Measurements from ENCODE around the gene PLEKHG4B. TPM values are rescaled to one million over a fixed set of nuclear protein-coding genes. Genes with fewer than 3 reads are reported as not detected.

PLEKHG4B gene
- 42.9 and 43.6 TPM in 2 replicates for total RNA-seq (2021; fragmentation: NEBNext Ultra II Directional; extraction: Animal tissue kit (Norgen Biotek cat#: 25700))
- 31.1 and 35.1 TPM in 2 replicates for polyA plus RNA-seq (2011; rRNA removed)
- 27.6 TPM for polyA plus RNA-seq (2011; cell fraction: cytosol; rRNA removed)
- polyA plus RNA-seq (2011; cell fraction: nucleus; rRNA removed): 88.3 TPM
- polyA plus RNA-seq (2012, experiment 1 of 2): 26.7 to 37.9 TPM (median 36.4 TPM) in 4 replicates
- 21.7 TPM for polyA plus RNA-seq (2012, experiment 2 of 2)
- polyA plus RNA-seq (2013, experiment 1 of 2): 30.4 TPM
- 26.1 TPM for polyA plus RNA-seq (2013, experiment 2 of 2)
- 22.7 and 25.5 TPM in 2 replicates for polyA minus RNA-seq (2011; rRNA and poly(A)+ RNA removed)
- polyA minus RNA-seq (2011; cell fraction: cytosol; rRNA and poly(A)+ RNA removed): 19.9 TPM
- 28.8 TPM for polyA minus RNA-seq (2011; cell fraction: nucleus; rRNA and poly(A)+ RNA removed)
- long read RNA-seq, experiment 1, partial matches to known transcripts: 7 of 19 reads
- long read RNA-seq, experiment 1, other reads (novel, unspliced or antisense): 9 of 19 reads
- long read RNA-seq, experiment 2, partial matches to known transcripts: 2 of 5 reads
- long read RNA-seq, experiment 2, other reads (novel, unspliced or antisense): 3 of 5 reads

- H3K9me3 ChIP-seq (ENCODE audit: insufficient read depth in 2 of 2, low read depth in 1 of 2, low read length in 1 of 2): no peaks in the 10 kb centered on the region
- H4K20me1 ChIP-seq (replicated peaks in 1 of 2; ENCODE audit: control insufficient read depth in 1 of 2, insufficient read depth in 2 of 2, low read length in 2 of 2): peaks cover 3 to 18% of the 10 kb centered on the region in 2 experiments
- H2AFZ ChIP-seq (ENCODE audit: low read length): no peak within 1 kb of the TSS
- no peak within 1 kb of the TSS for H2BK20ac ChIP-seq (ENCODE audit: low read length)
- H2AK5ac ChIP-seq (ENCODE audit: low read depth, low read length): no peak within 1 kb of the TSS
- peak; percentile 82 to 96 for DNase-seq (ENCODE audit: low read depth in 1 of 2, low spot score in 2 of 2)
- ChIA-PET CTCF (ENCODE audit: partially characterized antibody) (interaction anchor here (0.8 kb wide), 1 partner anchor 18 kb away, joined by 3 read pairs; no protein-coding TSS in a partner anchor), POLR2A (ENCODE audit: partially characterized antibody) (interaction anchor here (0.7 to 6.3 kb wide), 17 partner anchors 11 to 179 kb away, joined by 3 to 65 read pairs (median 4); partner anchors contain the start of gene PDCD6)
- H3K79me2 ChIP-seq (ENCODE audit: control insufficient read depth in 1 of 2, insufficient read depth in 2 of 2, low read length in 2 of 2): peaks cover 7 to 40% of the 10 kb centered on the region in 2 experiments
- H3K27ac ChIP-seq (ENCODE audit: low read depth, low read length): peak within 1 kb of the TSS; percentile 79
- 11% methylated on average over 26 of the region's 57 CpGs; no CpG with 5 or more reads in 1 of the 2 experiments for WGBS, 2 experiments (ENCODE audit: extremely low coverage in 1 of 2, insufficient coverage in 1 of 2, insufficient read length in 1 of 2, insufficient replicate concordance in 2 of 2, low coverage in 1 of 2, low lambda C conversion rate in 2 of 2, missing lambda C conversion rate in 1 of 2)
- FAIRE-seq: no peak
- peak within 1 kb of the TSS; percentile 67 for H4K91ac ChIP-seq (replicated peaks; ENCODE audit: insufficient read length, low read length)
- H4K8ac ChIP-seq (ENCODE audit: extremely low read depth, insufficient read depth, low read length): peak within 1 kb of the TSS; percentile 97; the same call in 1 of the 2 replicates
- peak within 1 kb of the TSS; percentile 69 to 84 for H3K4me2 ChIP-seq (ENCODE audit: insufficient read depth in 1 of 2, low read depth in 2 of 2, low read length in 2 of 2)
- H2BK5ac ChIP-seq (ENCODE audit: low read depth, low read length): peak within 1 kb of the TSS; percentile 22; the same call in 1 of the 2 replicates
- peaks cover 8% of the 10 kb centered on the region; the same call in 1 of the 2 replicates for H3K79me1 ChIP-seq (ENCODE audit: low read depth, low read length)
- H2BK120ac ChIP-seq (replicated peaks; ENCODE audit: low read depth, low read length): peak within 1 kb of the TSS; percentile 76
- peaks cover 3 to 14% (median 7%) of the 10 kb centered on the region in 4 experiments; a peak in 5 of 8 replicates for H3K36me3 ChIP-seq (ENCODE audit: control insufficient read depth in 2 of 4, insufficient read depth in 4 of 4, low read length in 3 of 4)
- H3K23me2 ChIP-seq (ENCODE audit: low read depth, low read length): no peaks in the 10 kb centered on the region; the same call in 1 of the 2 replicates
- peaks cover 6 to 23% (median 17%) of the 10 kb centered on the region in 4 experiments for H3K4me1 ChIP-seq (replicated peaks in 1 of 4; ENCODE audit: control insufficient read depth in 3 of 4, insufficient read depth in 4 of 4, low read length in 3 of 4)
- H3K4ac ChIP-seq (replicated peaks; ENCODE audit: insufficient read length, low read depth, low read length): peak within 1 kb of the TSS; percentile 37
- peak within 1 kb of the TSS; percentile 62 to 83 (median 66) for H3K4me3 ChIP-seq (ENCODE audit: extremely low read depth in 1 of 4, insufficient read depth in 2 of 4, low read depth in 3 of 4, low read length in 4 of 4)
- H3K18ac ChIP-seq (ENCODE audit: extremely low read depth, low read length): peak within 1 kb of the TSS; percentile 76
- no peak within 1 kb of the TSS for H3K23ac ChIP-seq (ENCODE audit: insufficient read length)
- no peaks in the 10 kb centered on the region; a peak in 1 of 7 replicates for H3K27me3 ChIP-seq (replicated peaks in 1 of 4; ENCODE audit: control insufficient read depth in 3 of 4, extremely low read depth in 1 of 4, insufficient read depth in 3 of 4, low read length in 3 of 4)
- H3K9ac ChIP-seq (replicated peaks in 1 of 4; ENCODE audit: extremely low read depth in 1 of 4, low read depth in 3 of 4, low read length in 3 of 4): peak within 1 kb of the TSS; percentile 62 to 85 (median 70)
- H2BK12ac ChIP-seq (ENCODE audit: low read depth, low read length): peak within 1 kb of the TSS; percentile 64; the same call in 1 of the 2 replicates
- peak within 1 kb of the TSS; percentile 55 for H4K5ac ChIP-seq (ENCODE audit: insufficient read length, low read depth, low read length)
- H3K14ac ChIP-seq (ENCODE audit: insufficient read length): no peak within 1 kb of the TSS
- H2BK15ac ChIP-seq (ENCODE audit: low read length): peak within 1 kb of the TSS; percentile 66; the same call in 1 of the 2 replicates
- peak within 1 kb of the TSS; percentile 85 for H3K56ac ChIP-seq (replicated peaks; ENCODE audit: insufficient read length, low read depth, low read length)
- 0 out of 4 replicates have a peak, but pooled peaks of 1 of the 2 experiments have one; percentile 17 for TF ChIP-seq SIN3A (conservative IDR thresholded peaks at IDR 0.05 in 1 of 2, IDR thresholded peaks at IDR 0.05 in 1 of 2; ENCODE audit: low read depth in 1 of 2, low read length in 2 of 2)
- TF ChIP-seq NRF1 (IDR thresholded peaks at IDR 0.05; ENCODE audit: low read depth, low read length): peak; percentile 26
- peak in 1 of 2 experiments; percentile 70; a peak in 2 of 3 replicates for TF ChIP-seq POLR2A (IDR thresholded peaks at IDR 0.05; ENCODE audit: control extremely low read depth in 1 of 2, low read depth in 2 of 2, low read length in 2 of 2)
- peak; percentile 61; the same call in 1 of the 2 replicates for TF ChIP-seq PHF8 (conservative IDR thresholded peaks at IDR 0.05; ENCODE audit: low read depth, low read length)
- peak; percentile 52; the same call in 1 of the 2 replicates for TF ChIP-seq POLR2AphosphoS5 (IDR thresholded peaks at IDR 0.05; ENCODE audit: low read depth, low read length)
- TF ChIP-seq RAD21 (IDR thresholded peaks at IDR 0.05 in 1 of 2, conservative IDR thresholded peaks at IDR 0.05 in 1 of 2; ENCODE audit: low read depth in 2 of 2, low read length in 2 of 2): no peak; a peak in 1 of 4 replicates
- peak; percentile 48; the same call in 1 of the 2 replicates for TF ChIP-seq TBP (IDR thresholded peaks at IDR 0.05; ENCODE audit: low read depth, low read length)
- no peak for TF ChIP-seq SIX5 (IDR thresholded peaks at IDR 0.05; ENCODE audit: low read depth, low read length)
These were observed at the start of gene PLEKHG4B for GRCh38 chr5:91556-92263. Gene PLEKHG4B, plus strand, starts transcription at chr5:92168. Its CDS starts 64 bp downstream, at chr5:92232.
